ENCODE data around the gene OBSCN. TPM values are rescaled to one million over a fixed set of nuclear protein-coding genes. Genes with fewer than 3 reads are reported as not detected.

OBSCN gene
- total RNA-seq, 1 experiment from 2014 or later: 10.5 TPM

- ATAC-seq (no peak), DNase-seq (ENCODE audit: low read depth, low spot score) (no peak)
- ChIA-PET POLR2A (no interaction called here), CTCF (no interaction called here)
- intact Hi-C loops (cut with micrococcal nuclease; ENCODE audit: unreplicated experiment): no loop called here
- H3K4me3 ChIP-seq (ENCODE audit: low read depth in 2 of 2, low read length in 2 of 2): peak overlapping the region; percentile 38 to 43
- in situ Hi-C loops (cut with HindIII; ENCODE audit: low pct_unique_long_range_greater_than_20kb, low sequenced_read_pairs): no loop called here
- peaks cover 4% of the 10 kb centered on the region; the same call in 1 of the 2 replicates for H3K36me3 ChIP-seq (ENCODE audit: control insufficient read depth, insufficient read depth, low read length)
- H3K4me1 ChIP-seq (ENCODE audit: control insufficient read depth, insufficient read depth, low read length): peaks cover 6% of the 10 kb centered on the region; the same call in 1 of the 2 replicates
- H3K27me3 ChIP-seq (ENCODE audit: control insufficient read depth, insufficient read depth, low read length): no peaks in the 10 kb centered on the region
- no peaks in the 10 kb centered on the region for H3K9me3 ChIP-seq (ENCODE audit: control insufficient read depth, insufficient read depth, low read depth, low read length)
- no peak for TF ChIP-seq SIN3A (IDR thresholded peaks at IDR 0.05; ENCODE audit: borderline replicate concordance, insufficient read depth, low read depth, low read length)
- no peak for TF ChIP-seq TCF7L2 (IDR thresholded peaks at IDR 0.05; ENCODE audit: low read depth, low read length)
- TF ChIP-seq POLR2AphosphoS5 (IDR thresholded peaks at IDR 0.05; ENCODE audit: low read depth, low read length): no peak
- TF ChIP-seq CTCF (IDR thresholded peaks at IDR 0.05): no peak
- TF ChIP-seq REST (IDR thresholded peaks at IDR 0.05; ENCODE audit: insufficient read depth in 1 of 2, low read depth in 2 of 2, low read length in 1 of 2): no peak
- peak overlapping the region; percentile 39; the same call in 1 of the 2 replicates for H3K27ac ChIP-seq (ENCODE audit: low read length)
- BruUV-seq (replicated peaks): no TSS peak
Measured at GRCh38 chr1:228415853-228416216, 208.0 kb downstream of the OBSCN start.

GRCh38 chr1:228416217-228416933 is 208.5 kb downstream of the OBSCN start, which contains the start of gene TRIM17:
TSS of gene TRIM17 (minus strand) at chr1:228416861. CDS start at chr1:228415072, 1,789 bp downstream.
- no peak for DNase-seq (ENCODE audit: low read depth, low spot score)
- CTCF ChIA-PET: no interaction called here
- no peaks in the 10 kb centered on the region for H3K36me3 ChIP-seq (ENCODE audit: control insufficient read depth, insufficient read depth, low read length)
- no TSS peak for BruUV-seq (replicated peaks)
- H3K4me1 ChIP-seq (ENCODE audit: control insufficient read depth, insufficient read depth, low read length): peaks cover 6% of the 10 kb centered on the region; the same call in 1 of the 2 replicates
- H3K27ac ChIP-seq (ENCODE audit: low read length): peak within 1 kb of the TSS; percentile 39; the same call in 1 of the 2 replicates
- in situ Hi-C loops (cut with HindIII; ENCODE audit: low pct_unique_long_range_greater_than_20kb, low sequenced_read_pairs): no loop called here
- H3K27me3 ChIP-seq (ENCODE audit: control insufficient read depth, insufficient read depth, low read length): no peaks in the 10 kb centered on the region
- POLR2A ChIA-PET: no interaction called here
- peak; percentile 80 for ATAC-seq
- intact Hi-C loops (cut with micrococcal nuclease; ENCODE audit: unreplicated experiment): no loop called here
- H3K9me3 ChIP-seq (ENCODE audit: control insufficient read depth, insufficient read depth, low read depth, low read length): no peaks in the 10 kb centered on the region
- TF ChIP-seq REST (IDR thresholded peaks at IDR 0.05; ENCODE audit: insufficient read depth in 1 of 2, low read depth in 2 of 2, low read length in 1 of 2): no peak
- TF ChIP-seq CTCF (IDR thresholded peaks at IDR 0.05): no peak; the same call in 1 of the 2 replicates
- no peak for TF ChIP-seq TCF7L2 (IDR thresholded peaks at IDR 0.05; ENCODE audit: low read depth, low read length)
- no peak for TF ChIP-seq SIN3A (IDR thresholded peaks at IDR 0.05; ENCODE audit: borderline replicate concordance, insufficient read depth, low read depth, low read length)
- TF ChIP-seq POLR2AphosphoS5 (IDR thresholded peaks at IDR 0.05; ENCODE audit: low read depth, low read length): no peak
- peak within 1 kb of the TSS; percentile 38 to 43 for H3K4me3 ChIP-seq (ENCODE audit: low read depth in 2 of 2, low read length in 2 of 2)
